MCF 10A (cell line): ENCODE results near the gene DNAH10. TPM values are rescaled to one million over a fixed set of nuclear protein-coding genes. Genes with fewer than 3 reads are reported as not detected.

ENCODE experiments used
- BruUV-seq: library from RNA; stranded (reverse); fragments of 400-500 nt; replicated peaks from 2 replicates; lab custom pipeline; 2021; lab: Mats Ljungman, UMichigan
- CTCF ChIA-PET: fragments of 300-600 bp; sonication (Branson Sonifier 250); formaldehyde crosslinking; extraction: SDS; loops from one replicate; lab custom pipeline; 2021; ENCODE audit warnings: antibody characterized with exemption, inconsistent platforms; lab: Yijun Ruan, JAX
- POLR2A ChIA-PET: fragments of 300-600, 350-650 bp; sonication (Branson Sonifier 250); formaldehyde crosslinking; extraction: SDS; loops from one replicate; lab custom pipeline; 2020; ENCODE audit warnings: antibody characterized with exemption, inconsistent platforms; lab: Yijun Ruan, JAX
- DNase-seq: peaks from one replicate; pipeline ENCODE4 v3.0.0-alpha.2; 2018; ENCODE audit not compliant: unreplicated experiment
- H3K27ac Mint-ChIP-seq: one replicate; pipeline ENCODE4 v1.8.0; 2022; ENCODE audit warnings: mild to moderate bottlenecking, low read depth, mixed read lengths; ENCODE audit not compliant: unreplicated experiment
- H3K27me3 Mint-ChIP-seq: one replicate; pipeline ENCODE4 v1.8.0; 2022; ENCODE audit warnings: mixed read lengths; ENCODE audit not compliant: insufficient read depth, unreplicated experiment
- H3K36me3 Mint-ChIP-seq: one replicate; pipeline ENCODE4 v1.8.0; 2022; ENCODE audit warnings: mild to moderate bottlenecking, moderate library complexity, mixed read lengths; ENCODE audit not compliant: insufficient read depth, unreplicated experiment
- H3K4me1 Mint-ChIP-seq: one replicate; pipeline ENCODE4 v1.8.0; 2022; ENCODE audit warnings: mixed read lengths; ENCODE audit not compliant: insufficient read depth, unreplicated experiment
- H3K4me3 Mint-ChIP-seq: one replicate; pipeline ENCODE4 v1.8.0; 2022; ENCODE audit warnings: mild to moderate bottlenecking, moderate library complexity, mixed read lengths; ENCODE audit not compliant: unreplicated experiment
- H3K9me3 Mint-ChIP-seq: one replicate; pipeline ENCODE4 v1.8.0; 2022; ENCODE audit warnings: mixed read lengths; ENCODE audit not compliant: unreplicated experiment
- intact Hi-C: fragments of 100-400 bp; cut with micrococcal nuclease; formaldehyde crosslinking; loops from 2 replicates; pipeline ENCODE4 v1.14.1; 2022
- total RNA-seq: library from RNA; stranded (reverse); gene quantifications from 2 replicates; pipeline ENCODE4 v1.2.3, GENCODE V29; 2022
- TF ChIP-seq, protein P1 (sequence below): fragments of 200-600 bp; IDR thresholded peaks from one replicate; pipeline ENCODE4 v1.8.0; 2022; ENCODE audit warnings: antibody characterized with exemption, mild to moderate bottlenecking; ENCODE audit not compliant: unreplicated experiment

The DNAH10 gene
- total RNA-seq, 1 experiment from 2014 or later = 0.21 TPM

DNA sequence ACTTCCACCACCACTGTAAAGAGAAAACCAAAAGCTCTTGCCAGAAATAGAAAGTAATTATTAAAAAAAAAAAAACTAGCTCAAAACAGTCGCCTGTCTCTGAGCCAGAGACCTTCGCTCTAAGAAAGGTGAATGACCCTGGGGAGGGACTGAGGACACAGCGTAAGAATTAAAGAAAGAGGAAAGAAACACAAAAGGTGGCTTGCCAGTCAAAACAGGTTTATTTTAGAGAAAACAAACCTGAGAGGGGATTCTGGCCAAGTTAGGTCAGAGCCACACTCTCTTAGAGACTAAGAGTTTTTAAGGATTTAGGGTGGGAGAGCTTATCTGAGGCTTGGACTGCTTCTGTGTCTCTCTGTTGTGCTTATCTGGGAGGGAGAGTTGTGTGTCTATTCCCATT lies 66.0 kb downstream of the DNAH10 start:
- ChIA-PET POLR2A (no interaction called here), CTCF (interaction anchor here (0.6 kb wide), 1 partner anchor 158 kb away, joined by 4 read pairs; no protein-coding TSS in a partner anchor)
- intact Hi-C loops = no loop called here

DNA sequence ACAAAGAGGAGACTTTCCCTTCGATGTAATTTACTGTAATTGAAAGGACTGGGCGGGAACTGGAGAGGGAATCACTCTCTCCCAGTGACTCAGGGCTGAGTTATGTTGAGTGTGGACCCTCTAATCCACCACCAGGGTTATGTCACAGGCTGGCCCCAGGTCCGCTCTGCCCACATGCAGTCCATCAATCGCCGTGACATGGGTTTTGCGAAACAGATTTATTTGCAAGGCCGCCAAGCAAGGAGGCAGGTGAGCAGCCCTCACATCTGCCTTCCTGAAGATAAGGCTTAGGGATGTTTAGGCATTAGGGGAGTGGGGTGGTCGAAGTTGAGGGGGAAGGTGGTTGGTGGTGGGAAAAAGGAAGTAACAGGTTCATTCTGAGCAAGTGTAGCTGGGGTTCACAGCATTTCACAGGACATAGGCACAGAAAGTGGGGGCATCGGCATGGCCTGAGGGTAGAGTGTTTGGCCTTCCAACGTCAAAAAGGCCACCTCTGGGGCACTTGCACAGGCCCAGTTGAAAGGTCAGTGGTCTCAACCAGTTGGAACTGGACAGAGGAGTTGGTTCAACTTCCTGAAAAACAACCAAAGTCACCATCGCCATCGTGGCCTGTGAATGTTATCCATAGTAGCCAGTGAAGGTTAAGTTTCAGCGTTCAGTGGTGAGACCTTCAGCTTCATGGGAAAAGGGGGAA lies 66.9 kb downstream of the DNAH10 start:
- H3K4me1 Mint-ChIP-seq = no peaks in the 10 kb centered on the region
- H3K27ac Mint-ChIP-seq = no peak overlapping the region
- ChIA-PET POLR2A (no interaction called here), CTCF (no interaction called here)
- intact Hi-C loops = no loop called here
- H3K36me3 Mint-ChIP-seq = no peaks in the 10 kb centered on the region
- TF ChIP-seq, protein P1, sequence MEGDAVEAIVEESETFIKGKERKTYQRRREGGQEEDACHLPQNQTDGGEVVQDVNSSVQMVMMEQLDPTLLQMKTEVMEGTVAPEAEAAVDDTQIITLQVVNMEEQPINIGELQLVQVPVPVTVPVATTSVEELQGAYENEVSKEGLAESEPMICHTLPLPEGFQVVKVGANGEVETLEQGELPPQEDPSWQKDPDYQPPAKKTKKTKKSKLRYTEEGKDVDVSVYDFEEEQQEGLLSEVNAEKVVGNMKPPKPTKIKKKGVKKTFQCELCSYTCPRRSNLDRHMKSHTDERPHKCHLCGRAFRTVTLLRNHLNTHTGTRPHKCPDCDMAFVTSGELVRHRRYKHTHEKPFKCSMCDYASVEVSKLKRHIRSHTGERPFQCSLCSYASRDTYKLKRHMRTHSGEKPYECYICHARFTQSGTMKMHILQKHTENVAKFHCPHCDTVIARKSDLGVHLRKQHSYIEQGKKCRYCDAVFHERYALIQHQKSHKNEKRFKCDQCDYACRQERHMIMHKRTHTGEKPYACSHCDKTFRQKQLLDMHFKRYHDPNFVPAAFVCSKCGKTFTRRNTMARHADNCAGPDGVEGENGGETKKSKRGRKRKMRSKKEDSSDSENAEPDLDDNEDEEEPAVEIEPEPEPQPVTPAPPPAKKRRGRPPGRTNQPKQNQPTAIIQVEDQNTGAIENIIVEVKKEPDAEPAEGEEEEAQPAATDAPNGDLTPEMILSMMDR = no peak
- peaks cover 16% of the 10 kb centered on the region for H3K27me3 Mint-ChIP-seq
- DNase-seq = no peak
- no peaks in the 10 kb centered on the region for H3K9me3 Mint-ChIP-seq
- BruUV-seq = no TSS peak
- no peak overlapping the region for H3K4me3 Mint-ChIP-seq

More for the DNA sequence above, 66.0 kb downstream of the DNAH10 start:
- Mint-ChIP-seq H3K27me3 (peaks cover 24% of the 10 kb centered on the region), H3K4me1 (no peaks in the 10 kb centered on the region), H3K4me3 (no peak overlapping the region), H3K9me3 (no peaks in the 10 kb centered on the region), H3K27ac (no peak overlapping the region), H3K36me3 (no peaks in the 10 kb centered on the region)
- TF ChIP-seq, protein P1 = no peak
- DNase-seq = no peak
- BruUV-seq = no TSS peak

DNA sequence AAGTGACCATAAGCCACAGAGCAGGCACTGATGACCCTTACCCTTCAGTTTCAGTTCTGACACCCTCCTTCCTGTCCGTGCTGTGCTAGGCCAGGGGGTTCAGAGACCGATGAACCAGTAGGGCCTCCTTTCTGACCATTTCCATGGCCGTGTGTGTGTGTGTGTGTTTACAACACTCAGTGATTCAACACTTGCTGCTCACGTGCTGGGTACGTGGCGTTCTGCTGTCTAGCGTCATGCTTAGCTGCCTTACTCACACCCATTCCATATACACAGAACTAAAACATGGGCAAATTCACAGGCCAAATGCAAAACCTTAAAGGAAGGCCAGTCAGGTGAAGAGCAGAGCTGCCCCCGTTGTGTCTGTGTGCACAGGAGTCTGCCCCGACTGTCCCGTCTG lies 67.5 kb downstream of the DNAH10 start:
- no peaks in the 10 kb centered on the region for H3K36me3 Mint-ChIP-seq
- H3K4me3 Mint-ChIP-seq = no peak overlapping the region
- TF ChIP-seq, protein P1 = no peak
- BruUV-seq = no TSS peak
- H3K27ac Mint-ChIP-seq = no peak overlapping the region
- ChIA-PET CTCF (interaction anchor here (0.6 kb wide), 1 partner anchor 1244 kb away, joined by 3 read pairs; no protein-coding TSS in a partner anchor), POLR2A (no interaction called here)
- H3K9me3 Mint-ChIP-seq = no peaks in the 10 kb centered on the region
- no peaks in the 10 kb centered on the region for H3K4me1 Mint-ChIP-seq
- intact Hi-C loops = no loop called here
- H3K27me3 Mint-ChIP-seq = peaks cover 10% of the 10 kb centered on the region
- DNase-seq = no peak

DNA sequence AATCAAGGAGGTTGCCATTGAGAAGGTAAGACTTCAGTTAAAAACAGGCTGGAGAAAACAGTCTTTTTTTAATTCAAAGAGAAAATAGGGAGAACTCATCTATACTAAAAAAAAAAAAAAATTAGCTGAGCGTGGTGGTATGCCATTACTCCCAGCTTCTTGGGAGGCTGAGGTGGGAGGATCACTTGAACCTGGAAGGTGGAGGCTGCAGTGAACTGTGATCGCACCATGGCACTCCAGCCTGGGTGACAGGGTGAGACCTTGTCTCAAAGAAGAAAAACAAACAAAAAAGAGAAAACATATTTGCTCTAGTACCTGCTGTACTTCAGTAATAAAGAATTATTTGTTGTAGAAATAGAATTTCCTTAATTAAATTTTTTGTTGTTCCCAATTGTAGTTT lies 68.6 kb downstream of the DNAH10 start:
- ChIA-PET POLR2A (no interaction called here), CTCF (no interaction called here)
- no peaks in the 10 kb centered on the region for H3K36me3 Mint-ChIP-seq
- H3K4me1 Mint-ChIP-seq = no peaks in the 10 kb centered on the region
- H3K27ac Mint-ChIP-seq = no peak overlapping the region
- BruUV-seq = no TSS peak
- no peaks in the 10 kb centered on the region for H3K9me3 Mint-ChIP-seq
- intact Hi-C loops = no loop called here
- H3K4me3 Mint-ChIP-seq = no peak overlapping the region
- DNase-seq = no peak
- H3K27me3 Mint-ChIP-seq = no peaks in the 10 kb centered on the region
- TF ChIP-seq, protein P1 = no peak
